SK-N-SH (cell line): Measurements from ENCODE around the gene SPEG. TPM values are rescaled to one million over a fixed set of nuclear protein-coding genes. Genes with fewer than 3 reads are reported as not detected.

Source experiments
- CTCF ChIA-PET: fragments of 300-600, 350-600 bp; formaldehyde crosslinking; extraction: SDS; loops from one replicate; lab custom pipeline; 2021; lab: Yijun Ruan, JAX
- POLR2A ChIA-PET: fragments of 350-600 bp; sonication (Branson Sonifier 250); formaldehyde crosslinking; extraction: SDS; loops from one replicate; lab custom pipeline; 2020; ENCODE audit warnings: antibody characterized with exemption, inconsistent platforms; lab: Yijun Ruan, JAX
- DNase-seq: peaks from one replicate; pipeline ENCODE4 v3.0.0; 2012
- H2AFZ ChIP-seq: fragments of 200-600 bp; sonication (generic); 2 replicates; pipeline ENCODE4 v1.8.1; 2016; ENCODE audit warnings: antibody characterized with exemption, mild to moderate bottlenecking, low read depth
- H3F3A ChIP-seq: fragments of 200-600 bp; sonication (generic); replicated peaks from 2 replicates; pipeline ENCODE3; 2016; ENCODE audit warnings: antibody characterized with exemption, mild to moderate bottlenecking; ENCODE audit not compliant: insufficient read depth
- H3K27ac ChIP-seq, 2 experiments: fragments of 200-500 bp in 1 of 2; fragments of 200-600 bp in 1 of 2; sonication (Bioruptor generic) in 1 of 2; sonication (generic), shearing (Covaris generic) in 1 of 2; 2 replicates each; pipeline versions ENCODE4 v1.5.1 to v1.6.1; 2014 to 2016; ENCODE audit warnings: low read depth in 2 of 2, inconsistent platforms in 1 of 2, low read length in 1 of 2, mild to moderate bottlenecking in 1 of 2, mixed read lengths in 1 of 2
- H3K27me3 ChIP-seq: fragments of 200-600 bp; sonication (generic), shearing (Covaris generic); 2 replicates; pipeline ENCODE4 v1.6.1; 2016; ENCODE audit warnings: mixed run types; ENCODE audit not compliant: insufficient read depth
- H3K36me3 ChIP-seq, 2 experiments: fragments of 200-500 bp in 1 of 2; fragments of 200-600 bp in 1 of 2; sonication (Bioruptor generic) in 1 of 2; sonication (generic) in 1 of 2; replicated peaks in 1 of 2; 2 replicates each; pipeline versions ENCODE3 to v1.5.1; 2014 to 2016; ENCODE audit warnings: low read length in 1 of 2, mild to moderate bottlenecking in 1 of 2; ENCODE audit not compliant: insufficient read depth in 2 of 2, control insufficient read depth in 1 of 2
- H3K4me1 ChIP-seq, 2 experiments: fragments of 200-500 bp in 1 of 2; fragments of 200-600 bp in 1 of 2; sonication (Bioruptor generic) in 1 of 2; sonication (generic), shearing (Covaris generic) in 1 of 2; 2 replicates each; pipeline versions ENCODE4 v1.5.1 to v1.6.1; 2014 to 2016; ENCODE audit warnings: low read depth in 1 of 2, low read length in 1 of 2, mixed run types in 1 of 2; ENCODE audit not compliant: insufficient read depth in 2 of 2, control insufficient read depth in 1 of 2
- H3K4me2 ChIP-seq: fragments of 200-600 bp; sonication (generic), shearing (Covaris generic); 2 replicates; pipeline ENCODE4 v1.6.1; 2017; ENCODE audit warnings: mixed run types
- H3K4me3 ChIP-seq, 2 experiments: fragments of 200-500 bp in 1 of 2; fragments of 200-600 bp in 1 of 2; sonication (Bioruptor generic) in 1 of 2; sonication (generic), shearing (Covaris generic) in 1 of 2; 2 replicates each; pipeline versions ENCODE4 v1.5.1 to v1.8.1; 2014 to 2016; ENCODE audit warnings: low read depth in 2 of 2, inconsistent platforms in 1 of 2, low read length in 1 of 2, mild to moderate bottlenecking in 1 of 2, mixed read lengths in 1 of 2, moderate library complexity in 1 of 2
- H3K79me2 ChIP-seq: fragments of 200-600 bp; sonication (generic); 2 replicates; pipeline ENCODE4 v1.8.1; 2017; ENCODE audit warnings: mild to moderate bottlenecking; ENCODE audit not compliant: insufficient read depth
- H3K9ac ChIP-seq: fragments of 200-600 bp; sonication (generic); 2 replicates; pipeline ENCODE4 v1.6.1; 2017; ENCODE audit warnings: mixed run types
- H3K9me2 ChIP-seq: fragments of 200-600 bp; sonication (generic); 2 replicates; pipeline ENCODE4 v1.6.1; 2017; ENCODE audit warnings: mixed run types
- H3K9me3 ChIP-seq: fragments of 200-600 bp; sonication (generic); 2 replicates; pipeline ENCODE4 v1.6.1; 2017; ENCODE audit warnings: mixed run types, mild to moderate bottlenecking, moderate library complexity
- H4K20me1 ChIP-seq: fragments of 200-600 bp; sonication (generic); 2 replicates; pipeline ENCODE4 v1.6.1; 2017; ENCODE audit warnings: mild to moderate bottlenecking, mixed run types; ENCODE audit not compliant: insufficient read depth
- CHD2 ChIP-seq: fragments of 150-350 bp; IDR thresholded peaks from 2 replicates; pipeline ENCODE4 v1.6.1; 2018; ENCODE audit warnings: low read length; ENCODE audit not compliant: partially characterized antibody
- EP300 ChIP-seq, 2 experiments: IDR thresholded peaks; 2 replicates each; pipeline versions ENCODE4 v1.4.0 to v1.6.1; 2012; ENCODE audit warnings: borderline replicate concordance in 1 of 2, low read depth in 1 of 2, low read length in 1 of 2
- EZH2phosphoT487 ChIP-seq: fragments of 200-600 bp; sonication (generic); IDR thresholded peaks from 2 replicates; pipeline ENCODE4 v1.6.1; 2017; ENCODE audit warnings: low read depth, mixed run types, mild to moderate bottlenecking, antibody characterized with exemption, moderate library complexity, borderline replicate concordance
- FOXM1 ChIP-seq: IDR thresholded peaks from 2 replicates; pipeline ENCODE4 v1.4.0; 2012; ENCODE audit warnings: low read depth, mild to moderate bottlenecking
- JUND ChIP-seq: IDR thresholded peaks from 2 replicates; pipeline ENCODE4 v1.4.0; 2012
- NFIC ChIP-seq: IDR thresholded peaks from 2 replicates; pipeline ENCODE4 v1.4.0; 2012; ENCODE audit warnings: borderline replicate concordance
- NRF1 ChIP-seq: IDR thresholded peaks from 2 replicates; pipeline ENCODE4 v1.6.1; 2012; ENCODE audit warnings: low read depth, mild to moderate bottlenecking, low read length
- RAD21 ChIP-seq: IDR thresholded peaks from 2 replicates; pipeline ENCODE4 v1.6.1; 2012; ENCODE audit warnings: mild to moderate bottlenecking, low read length
- RXRA ChIP-seq: IDR thresholded peaks from 2 replicates; pipeline ENCODE4 v1.4.0; 2012; ENCODE audit warnings: low read depth, mild to moderate bottlenecking, borderline replicate concordance
- SMC3 ChIP-seq: IDR thresholded peaks from 2 replicates; pipeline ENCODE4 v1.6.1; 2012; ENCODE audit warnings: low read depth, low read length, improper control_type of control experiment
- TCF12 ChIP-seq: IDR thresholded peaks from 2 replicates; pipeline ENCODE4 v1.4.0; 2012
- YY1 ChIP-seq: IDR thresholded peaks from 2 replicates; pipeline ENCODE4 v1.4.0; 2012; ENCODE audit warnings: low read depth, mild to moderate bottlenecking
- WGBS: methylation state at CpG from one replicate; pipeline ENCODE4 v1.1.6; 2017; ENCODE audit warnings: low lambda C conversion rate; 5-methylcytosine and 5-hydroxymethylcytosine counted together
- polyA plus RNA-seq, 3 experiments: library from polyadenylated mRNA; depleted of rRNA; stranded (reverse); fragments of >200 nt; gene quantifications; 2 replicates each; pipeline ENCODE4 v1.2.3, GENCODE V29; 2012
- TF ChIP-seq, protein P1 (sequence below): IDR thresholded peaks from 2 replicates; pipeline ENCODE4 v1.4.0; 2012; ENCODE audit warnings: low read depth, borderline replicate concordance
- TF ChIP-seq, protein P2 (sequence below): IDR thresholded peaks from 2 replicates; pipeline ENCODE4 v1.6.1; 2012; ENCODE audit warnings: mild to moderate bottlenecking, low read depth, low read length, moderate library complexity
- TF ChIP-seq, protein P3 (sequence below): IDR thresholded peaks from 2 replicates; pipeline ENCODE4 v1.4.0; 2012; ENCODE audit warnings: low read depth
- TF ChIP-seq, protein P4 (sequence below): fragments of 150-350 bp; IDR thresholded peaks from 2 replicates; pipeline ENCODE4 v1.6.1; 2017; ENCODE audit warnings: antibody characterized with exemption, low read length, low read depth, borderline replicate concordance

The SPEG gene
- polyA plus RNA-seq, 1 of the 3 experiments (the other 2 are of a cell fraction) = 107 TPM

DNA sequence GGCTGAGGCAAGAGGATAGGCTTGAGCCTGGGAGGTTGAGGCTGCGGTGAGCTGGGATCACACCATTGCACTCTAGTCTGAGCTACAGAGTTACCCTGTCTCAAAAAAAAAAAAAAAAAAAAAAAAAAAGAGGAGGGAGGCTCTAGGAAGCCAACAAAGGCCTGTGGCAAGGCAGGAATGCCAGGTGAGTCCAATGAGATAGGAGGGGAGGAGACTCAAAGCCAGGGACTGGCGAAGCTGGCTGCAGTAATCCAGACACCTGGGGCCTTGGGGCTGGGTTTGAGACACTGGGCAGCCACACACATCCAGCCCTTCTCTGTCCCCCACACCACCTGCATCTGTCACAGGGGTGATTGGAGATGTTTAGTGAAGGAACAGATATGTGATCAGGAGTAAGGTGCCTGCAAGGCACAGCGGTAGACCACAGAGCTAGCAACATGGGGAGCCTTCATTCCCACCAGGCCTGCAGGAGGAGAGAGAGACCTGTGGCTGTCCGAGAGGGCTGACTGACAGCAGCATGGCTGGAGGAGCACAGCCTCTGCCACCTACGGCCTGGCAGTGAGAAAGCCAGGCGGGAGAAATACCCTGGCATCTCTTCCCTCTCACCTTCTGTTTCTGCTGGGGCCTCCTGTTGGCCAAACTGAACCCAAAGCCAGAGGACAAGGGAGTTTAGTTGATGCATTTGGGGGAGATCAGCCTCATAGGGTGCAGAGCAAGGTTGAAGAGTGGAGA is 99.5 kb downstream of the SPEG start:
- Histone ChIP-seq H3K4me3 (no peak overlapping the region), H4K20me1 (no peaks in the 10 kb centered on the region), H3K79me2 (no peaks in the 10 kb centered on the region), H3F3A (no peaks in the 10 kb centered on the region), H2AFZ (no peak overlapping the region), H3K27ac (no peak overlapping the region), H3K27me3 (no peaks in the 10 kb centered on the region; the same call in 1 of the 2 replicates), H3K4me1 (peaks cover 0 to 17% of the 10 kb centered on the region in 2 experiments; a peak in 1 of 4 replicates), H3K4me2 (no peak overlapping the region), H3K36me3 (peaks cover 0 to 5% of the 10 kb centered on the region in 2 experiments), H3K9me2 (no peaks in the 10 kb centered on the region), H3K9me3 (no peaks in the 10 kb centered on the region), H3K9ac (no peak overlapping the region)
- ChIA-PET POLR2A (no interaction called here), CTCF (interaction anchor here (0.5 to 62.1 kb wide), 6 partner anchors 7 to 131 kb away, joined by 3 to 2824 read pairs (median 4); partner anchors contain the start of genes ASIC4 and GMPPA)
- TF ChIP-seq FOXM1 (no peak), RXRA (no peak), YY1 (no peak), CHD2 (no peak), RAD21 (no peak), NRF1 (no peak), EP300 (IDR thresholded peaks at IDR 0.05; ENCODE audit: borderline replicate concordance in 1 of 2, low read depth in 1 of 2, low read length in 1 of 2) (no peak), SMC3 (no peak), TCF12 (no peak), NFIC (no peak), JUND (no peak), EZH2phosphoT487 (no peak)
- TF ChIP-seq, protein P1, sequence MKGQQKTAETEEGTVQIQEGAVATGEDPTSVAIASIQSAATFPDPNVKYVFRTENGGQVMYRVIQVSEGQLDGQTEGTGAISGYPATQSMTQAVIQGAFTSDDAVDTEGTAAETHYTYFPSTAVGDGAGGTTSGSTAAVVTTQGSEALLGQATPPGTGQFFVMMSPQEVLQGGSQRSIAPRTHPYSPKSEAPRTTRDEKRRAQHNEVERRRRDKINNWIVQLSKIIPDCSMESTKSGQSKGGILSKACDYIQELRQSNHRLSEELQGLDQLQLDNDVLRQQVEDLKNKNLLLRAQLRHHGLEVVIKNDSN = no peak
- TF ChIP-seq, protein P2, sequence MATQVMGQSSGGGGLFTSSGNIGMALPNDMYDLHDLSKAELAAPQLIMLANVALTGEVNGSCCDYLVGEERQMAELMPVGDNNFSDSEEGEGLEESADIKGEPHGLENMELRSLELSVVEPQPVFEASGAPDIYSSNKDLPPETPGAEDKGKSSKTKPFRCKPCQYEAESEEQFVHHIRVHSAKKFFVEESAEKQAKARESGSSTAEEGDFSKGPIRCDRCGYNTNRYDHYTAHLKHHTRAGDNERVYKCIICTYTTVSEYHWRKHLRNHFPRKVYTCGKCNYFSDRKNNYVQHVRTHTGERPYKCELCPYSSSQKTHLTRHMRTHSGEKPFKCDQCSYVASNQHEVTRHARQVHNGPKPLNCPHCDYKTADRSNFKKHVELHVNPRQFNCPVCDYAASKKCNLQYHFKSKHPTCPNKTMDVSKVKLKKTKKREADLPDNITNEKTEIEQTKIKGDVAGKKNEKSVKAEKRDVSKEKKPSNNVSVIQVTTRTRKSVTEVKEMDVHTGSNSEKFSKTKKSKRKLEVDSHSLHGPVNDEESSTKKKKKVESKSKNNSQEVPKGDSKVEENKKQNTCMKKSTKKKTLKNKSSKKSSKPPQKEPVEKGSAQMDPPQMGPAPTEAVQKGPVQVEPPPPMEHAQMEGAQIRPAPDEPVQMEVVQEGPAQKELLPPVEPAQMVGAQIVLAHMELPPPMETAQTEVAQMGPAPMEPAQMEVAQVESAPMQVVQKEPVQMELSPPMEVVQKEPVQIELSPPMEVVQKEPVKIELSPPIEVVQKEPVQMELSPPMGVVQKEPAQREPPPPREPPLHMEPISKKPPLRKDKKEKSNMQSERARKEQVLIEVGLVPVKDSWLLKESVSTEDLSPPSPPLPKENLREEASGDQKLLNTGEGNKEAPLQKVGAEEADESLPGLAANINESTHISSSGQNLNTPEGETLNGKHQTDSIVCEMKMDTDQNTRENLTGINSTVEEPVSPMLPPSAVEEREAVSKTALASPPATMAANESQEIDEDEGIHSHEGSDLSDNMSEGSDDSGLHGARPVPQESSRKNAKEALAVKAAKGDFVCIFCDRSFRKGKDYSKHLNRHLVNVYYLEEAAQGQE = no peak
- TF ChIP-seq, protein P3, sequence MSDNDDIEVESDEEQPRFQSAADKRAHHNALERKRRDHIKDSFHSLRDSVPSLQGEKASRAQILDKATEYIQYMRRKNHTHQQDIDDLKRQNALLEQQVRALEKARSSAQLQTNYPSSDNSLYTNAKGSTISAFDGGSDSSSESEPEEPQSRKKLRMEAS = no peak
- TF ChIP-seq, protein P4, sequence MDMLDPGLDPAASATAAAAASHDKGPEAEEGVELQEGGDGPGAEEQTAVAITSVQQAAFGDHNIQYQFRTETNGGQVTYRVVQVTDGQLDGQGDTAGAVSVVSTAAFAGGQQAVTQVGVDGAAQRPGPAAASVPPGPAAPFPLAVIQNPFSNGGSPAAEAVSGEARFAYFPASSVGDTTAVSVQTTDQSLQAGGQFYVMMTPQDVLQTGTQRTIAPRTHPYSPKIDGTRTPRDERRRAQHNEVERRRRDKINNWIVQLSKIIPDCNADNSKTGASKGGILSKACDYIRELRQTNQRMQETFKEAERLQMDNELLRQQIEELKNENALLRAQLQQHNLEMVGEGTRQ = no peak
- no peak for DNase-seq
- 76% methylated on average over 5 of the region's 6 CpGs for WGBS
